ENCODE measurements around the gene NRTN.

NRTN gene

DNA sequence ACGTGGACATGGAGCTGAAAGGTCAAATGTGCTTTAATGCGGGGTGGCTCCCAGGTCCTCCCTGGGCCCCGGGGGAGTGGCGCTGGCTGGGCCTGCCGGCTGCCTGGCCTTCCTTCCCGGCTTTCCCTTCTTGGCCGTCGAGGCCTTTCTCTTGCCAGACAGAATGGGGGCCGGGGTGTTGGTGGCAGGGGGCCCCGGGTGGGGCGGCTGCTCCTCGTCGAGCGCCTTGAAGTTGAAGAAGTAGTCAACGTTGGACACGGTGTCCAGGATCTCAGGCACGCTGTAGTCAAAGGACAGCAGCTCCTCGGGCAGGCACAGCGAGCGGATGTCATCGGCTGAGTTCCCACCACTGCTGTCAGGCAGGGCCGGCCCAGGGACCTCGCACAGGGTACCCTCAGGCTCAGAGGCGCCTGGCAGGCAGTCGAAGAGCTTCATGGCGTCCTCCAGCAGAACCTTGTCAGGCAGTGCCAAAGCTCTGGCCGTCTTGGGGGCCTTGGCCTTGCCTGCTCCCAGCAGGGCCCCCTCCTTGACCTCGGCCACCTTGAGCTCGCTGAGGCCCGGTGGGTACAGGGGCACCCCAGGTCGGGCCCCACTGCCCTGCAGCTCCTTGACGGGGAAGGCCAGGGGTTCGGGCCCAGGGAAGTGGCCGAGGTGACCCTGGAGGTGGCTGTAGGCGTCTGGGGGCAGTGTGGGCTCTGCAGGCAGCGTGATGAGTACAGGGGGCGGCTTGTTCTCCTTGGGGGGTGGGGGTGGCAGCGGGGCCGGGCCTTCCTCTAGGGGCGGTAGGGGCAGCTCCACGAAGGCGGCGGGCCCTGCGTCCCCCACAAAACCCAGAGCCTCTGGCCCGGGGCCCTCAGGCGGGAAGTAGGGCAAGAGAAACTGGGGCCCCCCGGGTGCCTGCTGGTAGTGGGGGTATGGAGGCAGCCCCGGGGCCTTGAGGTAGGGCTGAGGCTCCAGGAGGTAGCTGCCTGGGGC, 21.6 kb upstream of the NRTN start:
- Histone ChIP-seq H3K4me2 (ENCODE audit: low read length) (no peak overlapping the region), H3K79me1 (ENCODE audit: low read length) (no peaks in the 10 kb centered on the region), H3K4ac (ENCODE audit: low read depth, low read length) (no peak overlapping the region), H4K8ac (ENCODE audit: low read depth, low read length) (no peak overlapping the region), H4K5ac (ENCODE audit: low read length) (no peak overlapping the region), H3K23ac (ENCODE audit: low read length) (no peak overlapping the region), H3K79me2 (ENCODE audit: control insufficient read depth, insufficient read depth, low read length) (no peaks in the 10 kb centered on the region), H2BK15ac (replicated peaks; ENCODE audit: low read depth) (no peak overlapping the region), H3K56ac (ENCODE audit: low read length) (no peak overlapping the region), H3K9ac (ENCODE audit: low read length) (no peak overlapping the region), H3K4me3 (ENCODE audit: low read length) (no peak overlapping the region), H2BK5ac (ENCODE audit: low read length) (no peak overlapping the region), H3K18ac (ENCODE audit: low read length) (no peak overlapping the region), H2AK5ac (ENCODE audit: low read length) (no peak overlapping the region), H3K36me3 (ENCODE audit: control insufficient read depth, insufficient read depth, low read length) (peaks cover 10% of the 10 kb centered on the region), H2BK120ac (ENCODE audit: low read depth, low read length) (no peak overlapping the region), H3K27me3 (ENCODE audit: insufficient read depth, low read length, poor library complexity) (no peaks in the 10 kb centered on the region), H3K4me1 (ENCODE audit: control insufficient read depth, low read depth, low read length) (no peaks in the 10 kb centered on the region), H3K27ac (ENCODE audit: low read depth, low read length) (no peak overlapping the region)
- DNase-seq = no peak
- no CpG with 5 or more reads among the region's 48 CpGs for WGBS (ENCODE audit: extremely low coverage, insufficient coverage, low lambda C conversion rate)

DNA sequence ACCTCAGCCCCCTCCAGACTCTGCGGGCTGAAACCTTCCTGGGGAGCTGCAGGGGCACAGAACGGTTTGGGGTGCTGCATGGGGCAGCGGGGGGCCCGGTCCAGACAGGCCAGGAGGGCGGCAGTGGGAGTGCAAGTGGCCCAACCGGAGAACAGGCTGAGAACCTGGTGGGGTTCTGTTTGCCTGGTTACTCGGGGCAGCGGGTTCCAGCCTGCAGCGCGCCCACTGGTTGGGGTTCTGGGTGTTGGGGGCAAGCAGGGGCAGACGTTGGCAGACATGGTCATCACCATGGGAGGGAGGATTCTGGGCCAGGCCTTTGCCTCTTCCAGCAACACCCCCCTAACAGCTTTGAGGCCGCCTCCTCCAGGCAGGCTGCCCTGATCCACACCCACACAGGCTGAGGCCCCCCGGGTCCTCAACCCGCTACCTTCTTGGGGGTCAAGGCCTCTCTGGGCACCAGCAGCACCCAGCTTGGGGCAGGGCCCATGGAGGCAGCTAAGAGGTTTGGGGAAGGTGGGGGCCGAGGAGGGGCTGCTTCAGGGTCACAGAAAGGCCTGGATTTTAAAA, 20.2 kb upstream of the NRTN start, which contains the start of gene PRR22:
Gene PRR22 (minus strand): TSS at position 166 of the 567 bp plus-strand sequence. CDS start 86 bp downstream, at position 80.
- Histone ChIP-seq H3K27me3 (ENCODE audit: insufficient read depth, low read length, poor library complexity) (no peaks in the 10 kb centered on the region), H2AK5ac (ENCODE audit: low read length) (no peak within 1 kb of the TSS), H4K5ac (ENCODE audit: low read length) (no peak within 1 kb of the TSS), H3K4me2 (ENCODE audit: low read length) (no peak within 1 kb of the TSS), H3K23ac (ENCODE audit: low read length) (no peak within 1 kb of the TSS), H3K79me1 (ENCODE audit: low read length) (no peaks in the 10 kb centered on the region), H3K18ac (ENCODE audit: low read length) (no peak within 1 kb of the TSS), H3K9ac (ENCODE audit: low read length) (no peak within 1 kb of the TSS), H3K27ac (ENCODE audit: low read depth, low read length) (no peak within 1 kb of the TSS), H3K79me2 (ENCODE audit: control insufficient read depth, insufficient read depth, low read length) (no peaks in the 10 kb centered on the region), H3K4ac (ENCODE audit: low read depth, low read length) (no peak within 1 kb of the TSS), H4K8ac (ENCODE audit: low read depth, low read length) (no peak within 1 kb of the TSS), H3K36me3 (ENCODE audit: control insufficient read depth, insufficient read depth, low read length) (peaks cover 12% of the 10 kb centered on the region), H3K56ac (ENCODE audit: low read length) (no peak within 1 kb of the TSS), H2BK5ac (ENCODE audit: low read length) (no peak within 1 kb of the TSS), H3K4me3 (ENCODE audit: low read length) (no peak within 1 kb of the TSS), H3K4me1 (ENCODE audit: control insufficient read depth, low read depth, low read length) (no peaks in the 10 kb centered on the region), H2BK120ac (ENCODE audit: low read depth, low read length) (no peak within 1 kb of the TSS), H2BK15ac (replicated peaks; ENCODE audit: low read depth) (no peak within 1 kb of the TSS)
- no CpG with 5 or more reads among the region's 15 CpGs for WGBS (ENCODE audit: extremely low coverage, insufficient coverage, low lambda C conversion rate)
- no peak for DNase-seq

DNA sequence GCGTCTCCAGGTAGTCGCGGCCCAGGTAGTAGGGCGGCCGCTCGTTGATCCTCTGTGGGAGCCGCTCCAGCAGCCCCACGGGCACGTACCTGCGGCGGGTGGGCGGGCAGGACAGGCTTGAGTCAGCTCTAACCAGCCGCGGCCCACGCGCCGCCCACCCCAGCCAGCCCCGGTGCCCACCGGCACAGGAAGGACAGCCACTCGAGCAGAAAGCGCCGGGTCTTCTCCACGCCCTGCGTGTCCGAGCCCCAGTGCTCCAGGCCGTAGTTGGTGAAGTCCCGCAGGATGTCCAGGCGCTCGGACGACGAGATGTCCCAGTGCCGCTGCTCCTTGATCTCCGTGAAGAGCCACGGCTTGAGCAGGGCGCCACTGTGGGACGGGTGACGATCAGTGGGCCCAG, 19.4 kb upstream of the NRTN start:
- no CpG with 5 or more reads among the region's 37 CpGs for WGBS (ENCODE audit: extremely low coverage, insufficient coverage, low lambda C conversion rate)
- Histone ChIP-seq H3K9ac (ENCODE audit: low read length) (no peak overlapping the region), H2BK5ac (ENCODE audit: low read length) (no peak overlapping the region), H3K79me2 (ENCODE audit: control insufficient read depth, insufficient read depth, low read length) (peaks cover 2% of the 10 kb centered on the region), H2BK15ac (replicated peaks; ENCODE audit: low read depth) (no peak overlapping the region), H4K5ac (ENCODE audit: low read length) (no peak overlapping the region), H3K56ac (ENCODE audit: low read length) (no peak overlapping the region), H3K27me3 (ENCODE audit: insufficient read depth, low read length, poor library complexity) (no peaks in the 10 kb centered on the region), H3K4me3 (ENCODE audit: low read length) (no peak overlapping the region), H4K8ac (ENCODE audit: low read depth, low read length) (no peak overlapping the region), H3K79me1 (ENCODE audit: low read length) (peaks cover 4% of the 10 kb centered on the region), H3K27ac (ENCODE audit: low read depth, low read length) (no peak overlapping the region), H2BK120ac (ENCODE audit: low read depth, low read length) (no peak overlapping the region), H3K4me1 (ENCODE audit: control insufficient read depth, low read depth, low read length) (peaks cover 2% of the 10 kb centered on the region), H3K36me3 (ENCODE audit: control insufficient read depth, insufficient read depth, low read length) (peaks cover 12% of the 10 kb centered on the region), H3K4me2 (ENCODE audit: low read length) (no peak overlapping the region), H2AK5ac (ENCODE audit: low read length) (no peak overlapping the region), H3K23ac (ENCODE audit: low read length) (no peak overlapping the region), H3K18ac (ENCODE audit: low read length) (no peak overlapping the region), H3K4ac (ENCODE audit: low read depth, low read length) (no peak overlapping the region)
- no peak for DNase-seq

DNA sequence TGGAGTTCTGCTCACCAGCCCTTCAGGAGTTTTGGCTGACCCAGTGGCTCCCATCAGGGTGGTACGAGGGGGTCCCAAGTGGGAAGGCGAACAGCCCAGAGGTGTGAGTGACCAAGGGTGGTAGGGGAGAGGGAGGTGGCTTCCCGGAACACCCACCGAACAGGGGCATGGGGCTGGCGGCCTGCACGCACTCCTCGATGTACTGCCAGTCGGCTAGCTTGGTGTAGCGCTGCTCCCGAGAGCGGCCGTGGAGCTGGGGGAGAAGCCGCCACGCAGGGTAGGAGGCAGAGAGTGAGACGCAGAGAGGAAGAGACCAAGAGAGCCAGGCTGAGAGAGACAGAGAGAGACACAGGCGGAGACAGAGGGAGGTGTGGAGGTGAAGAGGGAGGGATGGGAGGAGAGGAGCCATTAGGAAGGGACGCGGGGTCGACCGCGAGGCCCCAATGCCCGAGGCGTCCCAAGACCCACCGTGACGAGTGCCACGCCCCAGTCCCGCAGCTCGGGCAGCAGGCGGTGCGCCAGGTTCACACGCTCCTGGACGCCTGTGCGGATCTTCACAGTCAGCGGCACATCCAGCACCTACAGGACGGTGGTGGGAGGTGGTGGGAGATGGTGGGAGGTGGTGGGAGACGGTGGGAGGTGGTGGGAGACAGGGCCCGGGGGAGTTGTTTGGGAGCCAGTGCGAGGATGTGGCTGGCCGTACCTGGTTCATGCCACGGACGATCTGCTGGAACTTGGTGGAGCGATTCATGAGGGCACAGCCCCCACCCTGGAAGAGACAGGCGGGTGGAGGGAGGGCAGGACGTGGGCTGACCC, 18.1 kb upstream of the NRTN start:
- Histone ChIP-seq H3K4me1 (ENCODE audit: control insufficient read depth, low read depth, low read length) (peaks cover 2% of the 10 kb centered on the region), H3K4me3 (ENCODE audit: low read length) (no peak overlapping the region), H2BK5ac (ENCODE audit: low read length) (no peak overlapping the region), H2BK120ac (ENCODE audit: low read depth, low read length) (no peak overlapping the region), H3K56ac (ENCODE audit: low read length) (no peak overlapping the region), H3K79me1 (ENCODE audit: low read length) (peaks cover 4% of the 10 kb centered on the region), H3K27ac (ENCODE audit: low read depth, low read length) (no peak overlapping the region), H4K8ac (ENCODE audit: low read depth, low read length) (no peak overlapping the region), H3K4ac (ENCODE audit: low read depth, low read length) (no peak overlapping the region), H4K5ac (ENCODE audit: low read length) (no peak overlapping the region), H3K9ac (ENCODE audit: low read length) (no peak overlapping the region), H3K79me2 (ENCODE audit: control insufficient read depth, insufficient read depth, low read length) (peaks cover 2% of the 10 kb centered on the region), H3K4me2 (ENCODE audit: low read length) (no peak overlapping the region), H2AK5ac (ENCODE audit: low read length) (no peak overlapping the region), H3K36me3 (ENCODE audit: control insufficient read depth, insufficient read depth, low read length) (peaks cover 12% of the 10 kb centered on the region), H3K18ac (ENCODE audit: low read length) (no peak overlapping the region), H3K27me3 (ENCODE audit: insufficient read depth, low read length, poor library complexity) (no peaks in the 10 kb centered on the region), H2BK15ac (replicated peaks; ENCODE audit: low read depth) (no peak overlapping the region), H3K23ac (ENCODE audit: low read length) (no peak overlapping the region)
- WGBS (ENCODE audit: extremely low coverage, insufficient coverage, low lambda C conversion rate) = no CpG with 5 or more reads among the region's 44 CpGs
- no peak for DNase-seq

DNA sequence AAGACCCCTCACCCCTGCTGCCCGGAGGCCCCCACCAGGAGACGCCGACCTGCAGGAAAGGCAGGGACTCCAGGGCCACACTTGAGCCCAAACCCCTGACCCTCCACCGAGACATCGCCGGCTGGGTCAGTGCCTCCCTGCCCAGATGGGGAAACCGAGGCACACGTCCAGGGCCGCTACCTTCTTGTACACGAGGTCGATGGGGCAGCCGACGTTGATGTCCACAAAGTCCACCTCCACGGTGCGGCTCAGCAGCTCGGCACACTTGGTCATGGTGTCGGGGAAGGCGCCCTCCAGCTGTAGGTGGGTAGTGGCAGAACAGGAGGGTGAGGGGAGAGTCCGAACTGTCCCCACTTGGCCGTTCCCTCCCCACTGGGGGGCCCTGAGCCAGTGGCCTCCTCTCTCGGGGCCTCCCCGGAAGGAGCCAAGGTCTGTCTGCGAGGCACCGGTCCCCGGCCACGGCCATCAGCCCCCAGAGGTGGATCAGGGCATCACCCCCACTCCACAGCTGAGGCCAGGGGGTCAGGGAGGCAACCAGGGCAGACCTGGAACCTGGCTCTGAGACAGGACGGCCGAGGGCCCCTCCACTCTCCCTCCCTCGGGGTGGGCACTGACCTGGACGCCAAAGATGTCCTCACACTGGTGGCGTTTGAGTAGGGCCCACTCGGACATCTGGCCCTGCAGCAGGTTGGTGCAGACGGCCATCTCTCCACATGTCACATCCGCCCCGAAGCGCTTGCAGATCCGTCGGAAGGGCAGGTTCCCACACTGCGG, 17.3 kb upstream of the NRTN start:
- Histone ChIP-seq H3K4ac (ENCODE audit: low read depth, low read length) (no peak overlapping the region), H3K23ac (ENCODE audit: low read length) (no peak overlapping the region), H2BK15ac (replicated peaks; ENCODE audit: low read depth) (no peak overlapping the region), H3K79me2 (ENCODE audit: control insufficient read depth, insufficient read depth, low read length) (peaks cover 2% of the 10 kb centered on the region), H3K18ac (ENCODE audit: low read length) (no peak overlapping the region), H3K4me2 (ENCODE audit: low read length) (no peak overlapping the region), H3K27ac (ENCODE audit: low read depth, low read length) (no peak overlapping the region), H3K56ac (ENCODE audit: low read length) (no peak overlapping the region), H2BK5ac (ENCODE audit: low read length) (no peak overlapping the region), H3K36me3 (ENCODE audit: control insufficient read depth, insufficient read depth, low read length) (peaks cover 12% of the 10 kb centered on the region), H3K79me1 (ENCODE audit: low read length) (peaks cover 4% of the 10 kb centered on the region), H4K8ac (ENCODE audit: low read depth, low read length) (no peak overlapping the region), H2AK5ac (ENCODE audit: low read length) (no peak overlapping the region), H4K5ac (ENCODE audit: low read length) (no peak overlapping the region), H3K9ac (ENCODE audit: low read length) (no peak overlapping the region), H2BK120ac (ENCODE audit: low read depth, low read length) (no peak overlapping the region), H3K27me3 (ENCODE audit: insufficient read depth, low read length, poor library complexity) (no peaks in the 10 kb centered on the region), H3K4me1 (ENCODE audit: control insufficient read depth, low read depth, low read length) (peaks cover 2% of the 10 kb centered on the region), H3K4me3 (ENCODE audit: low read length) (no peak overlapping the region)
- WGBS (ENCODE audit: extremely low coverage, insufficient coverage, low lambda C conversion rate) = no CpG with 5 or more reads among the region's 39 CpGs
- DNase-seq = no peak
